Brain pericyte (primary cell): ENCODE results near the gene SPAG8.

Source experiments
- DNase-seq: peaks from one replicate; pipeline ENCODE4 v3.0.0-alpha.2; 2012; ENCODE audit warnings: low read depth, low spot score

SPAG8 gene

GRCh38 chr9:35774907-35775635 is 37.0 kb downstream of the SPAG8 start:
- no peak for DNase-seq

- no peak for DNase-seq
These were observed 40.1 kb downstream of the SPAG8 start for GRCh38 chr9:35771943-35772342.

- no peak for DNase-seq
These were observed 40.5 kb downstream of the SPAG8 start for GRCh38 chr9:35771534-35771933.

GRCh38 chr9:35771075-35771433 is 41.0 kb downstream of the SPAG8 start:
- DNase-seq: no peak

- no peak for DNase-seq
These were observed 42.3 kb downstream of the SPAG8 start for GRCh38 chr9:35769763-35770162.

GRCh38 chr9:35767458-35767857 is 44.6 kb downstream of the SPAG8 start:
- no peak for DNase-seq

GRCh38 chr9:35766997-35767396 is 45.1 kb downstream of the SPAG8 start:
- DNase-seq: no peak

GRCh38 chr9:35763803-35764202 is 48.3 kb downstream of the SPAG8 start:
- no peak for DNase-seq

- no peak for DNase-seq
These were observed 48.9 kb downstream of the SPAG8 start for GRCh38 chr9:35763181-35763580.

- no peak for DNase-seq
These were observed 51.4 kb downstream of the SPAG8 start for GRCh38 chr9:35760651-35761050.

- DNase-seq: no peak
These were observed 52.3 kb downstream of the SPAG8 start for GRCh38 chr9:35759795-35760194.
